Posterior vena cava (tissue), 2 donors: ENCODE measurements around the gene KLRC3. TPM values are rescaled to one million over a fixed set of nuclear protein-coding genes. Genes with fewer than 3 reads are reported as not detected.
"Not testable (repeated sequence)": the region's sequence is repeated elsewhere in the genome, so short reads cannot be mapped to it uniquely, and the experiment has no call there.

Experiments
- DNase-seq: peaks from one replicate; pipeline ENCODE4 v3.0.0-alpha.2; 2020; ENCODE audit warnings: low spot score
- intact Hi-C, 2 donors: fragments of 100-400 bp; cut with DNase I; formaldehyde crosslinking; loops; one replicate each; pipeline versions ENCODE4 v1.14.1 to v1.14.2; 2022 to 2023
- total RNA-seq, 2 donors: library from RNA; stranded (reverse); fragmentation: NEBNext Ultra II Directional; extraction: Animal tissue kit (Norgen Biotek cat#: 25700); gene quantifications; one replicate each; pipeline ENCODE4 v1.2.1, GENCODE V29; 2021
- donor health status: DM: yes; HTN: yes; CAD: no.
- donor health status: DM: yes; HTN: yes; CAD: no.

Gene KLRC3
- total RNA-seq, 2 donors from 2014 or later = not detected

- DNase-seq, intact Hi-C loops: not testable (repeated sequence)
Measured at GRCh38 chr12:10378737-10379136, 41.7 kb downstream of the KLRC3 start.

GRCh38 chr12:10374624-10375018 lies 45.8 kb downstream of the KLRC3 start:
- DNase-seq = no peak
- intact Hi-C loops = no loop called here

GRCh38 chr12:10372559-10372958 lies 47.8 kb downstream of the KLRC3 start:
- intact Hi-C loops = no loop called here
- no peak for DNase-seq

- intact Hi-C loops, DNase-seq: not testable (repeated sequence)
Measured at GRCh38 chr12:10371893-10372535, 48.4 kb downstream of the KLRC3 start.

- no peak for DNase-seq
- intact Hi-C loops = no loop called here
Measured at GRCh38 chr12:10369557-10370415, 50.6 kb downstream of the KLRC3 start.

- DNase-seq = no peak
- intact Hi-C loops = no loop called here
Measured at GRCh38 chr12:10368206-10369171, 51.9 kb downstream of the KLRC3 start.

- DNase-seq, intact Hi-C loops: not testable (repeated sequence)
Measured at GRCh38 chr12:10367714-10368113, 52.7 kb downstream of the KLRC3 start.

GRCh38 chr12:10366875-10367274 lies 53.5 kb downstream of the KLRC3 start:
- no peak for DNase-seq
- intact Hi-C loops = no loop called here

GRCh38 chr12:10365696-10366405 lies 54.5 kb downstream of the KLRC3 start:
- no peak for DNase-seq
- intact Hi-C loops = no loop called here

GRCh38 chr12:10364815-10365622 lies 55.4 kb downstream of the KLRC3 start:
- intact Hi-C loops = no loop called here
- DNase-seq = no peak

GRCh38 chr12:10363914-10364814 lies 56.2 kb downstream of the KLRC3 start:
- no peak for DNase-seq
- intact Hi-C loops = no loop called here

- DNase-seq = no peak
- intact Hi-C loops = no loop called here
Measured at GRCh38 chr12:10363658-10363913, 56.8 kb downstream of the KLRC3 start.

GRCh38 chr12:10362828-10363657 lies 57.4 kb downstream of the KLRC3 start:
- intact Hi-C loops = no loop called here
- no peak for DNase-seq

GRCh38 chr12:10362325-10362724 lies 58.1 kb downstream of the KLRC3 start:
- intact Hi-C loops = no loop called here
- DNase-seq = no peak
